Smooth muscle cell (in vitro differentiated cells): Measurements from ENCODE around the gene GNLY. TPM values are rescaled to one million over a fixed set of nuclear protein-coding genes. Genes with fewer than 3 reads are reported as not detected.

ENCODE experiments used
- DNase-seq: peaks from one replicate; lab custom pipeline; 2025; ENCODE audit not compliant: unreplicated experiment; lab: John Stamatoyannopoulos, UW
- H2AFZ ChIP-seq: fragments of 200-600 bp; sonication (generic); 2 replicates; pipeline ENCODE4 v1.6.0; 2016; ENCODE audit warnings: antibody characterized with exemption, low read depth, mild to moderate bottlenecking
- H3F3A ChIP-seq: fragments of 200-600 bp; sonication (generic); 2 replicates; pipeline ENCODE4 v1.6.0; 2017; ENCODE audit warnings: antibody characterized with exemption, low read depth
- H3K27ac ChIP-seq: fragments of 200-600 bp; sonication (generic); 2 replicates; pipeline ENCODE4 v1.5.1; 2016; ENCODE audit warnings: low read depth, mild to moderate bottlenecking
- H3K27me3 ChIP-seq: fragments of 200-600 bp; sonication (generic); 2 replicates; pipeline ENCODE4 v1.6.1; 2016; ENCODE audit warnings: low read depth, mild to moderate bottlenecking
- H3K36me3 ChIP-seq: fragments of 200-600 bp; sonication (generic); 2 replicates; pipeline ENCODE4 v1.5.1; 2016; ENCODE audit warnings: low read depth
- H3K4me1 ChIP-seq: fragments of 200-600 bp; sonication (generic); 2 replicates; pipeline ENCODE4 v1.5.1; 2016; ENCODE audit warnings: low read depth
- H3K4me2 ChIP-seq: fragments of 200-600 bp; sonication (generic); 2 replicates; pipeline ENCODE4 v1.6.0; 2016; ENCODE audit warnings: mild to moderate bottlenecking
- H3K4me3 ChIP-seq: fragments of 200-600 bp; sonication (generic); 2 replicates; pipeline ENCODE4 v1.5.1; 2016; ENCODE audit warnings: mild to moderate bottlenecking
- H3K79me2 ChIP-seq: fragments of 200-600 bp; sonication (generic); 2 replicates; pipeline ENCODE4 v1.6.0; 2016; ENCODE audit warnings: low read depth, mild to moderate bottlenecking
- H3K9ac ChIP-seq: fragments of 200-600 bp; sonication (generic); 2 replicates; pipeline ENCODE4 v1.6.0; 2016; ENCODE audit warnings: low read depth
- H3K9me3 ChIP-seq: fragments of 200-600 bp; sonication (generic); replicated peaks from 2 replicates; pipeline ENCODE4 v1.5.1; 2016; ENCODE audit warnings: low read depth
- H4K20me1 ChIP-seq: fragments of 200-600 bp; sonication (generic); 2 replicates; pipeline ENCODE4 v1.6.0; 2016; ENCODE audit warnings: low read depth
- CTCF ChIP-seq: fragments of 200-600 bp; sonication (generic); IDR thresholded peaks from 2 replicates; pipeline ENCODE4 v1.5.1; 2017; ENCODE audit warnings: borderline replicate concordance, mild to moderate bottlenecking, antibody characterized with exemption; ENCODE audit not compliant: insufficient read depth, poor library complexity, severe bottlenecking
- WGBS: methylation state at CpG from one replicate; pipeline ENCODE4 v1.1.7; 2016; ENCODE audit warnings: low lambda C conversion rate; 5-methylcytosine and 5-hydroxymethylcytosine counted together
- polyA plus RNA-seq: library from polyadenylated mRNA; unstranded; fragments of >200 nt; fragmentation: Nextera tagmentation; extraction: Ambion mirVana; gene quantifications from 2 replicates; pipeline ENCODE4 v1.2.1, GENCODE V29; 2016
- total RNA-seq: library from RNA; depleted of rRNA; stranded (reverse); fragments of >200 nt; gene quantifications from 2 replicates; pipeline ENCODE4 v1.2.3, GENCODE V29; 2014

Gene GNLY
- total and polyA plus RNA-seq, 2 experiments from 2014 or later: not detected

GRCh38 chr2:85698184-85698879 is 4.2 kb downstream of the GNLY start:
- Histone ChIP-seq H3K36me3 (no peaks in the 10 kb centered on the region), H3K79me2 (no peaks in the 10 kb centered on the region), H3K27me3 (no peaks in the 10 kb centered on the region), H4K20me1 (no peaks in the 10 kb centered on the region), H3K9ac (no peak overlapping the region), H3F3A (peaks cover 3% of the 10 kb centered on the region), H3K4me1 (peaks cover 4% of the 10 kb centered on the region), H2AFZ (no peak overlapping the region), H3K9me3 (no peaks in the 10 kb centered on the region), H3K4me2 (no peak overlapping the region), H3K27ac (no peak overlapping the region), H3K4me3 (no peak overlapping the region)
- DNase-seq: no peak
- no peak for TF ChIP-seq CTCF
- WGBS: 74% methylated on average over 11 of the region's 11 CpGs

- Histone ChIP-seq H4K20me1 (no peaks in the 10 kb centered on the region), H3K27ac (no peak overlapping the region), H3K4me2 (no peak overlapping the region), H3K27me3 (no peaks in the 10 kb centered on the region), H3K36me3 (no peaks in the 10 kb centered on the region), H3K4me1 (peaks cover 4% of the 10 kb centered on the region), H3K9me3 (no peaks in the 10 kb centered on the region), H3K79me2 (no peaks in the 10 kb centered on the region), H3K4me3 (no peak overlapping the region), H3F3A (peaks cover 3% of the 10 kb centered on the region), H3K9ac (no peak overlapping the region), H2AFZ (no peak overlapping the region)
- no peak for TF ChIP-seq CTCF
- no peak for DNase-seq
- WGBS: 78% methylated on average over 8 of the region's 8 CpGs
Observed at GRCh38 chr2:85698880-85699254, 4.7 kb downstream of the GNLY start.

- H3K27me3 ChIP-seq: no peaks in the 10 kb centered on the region
- H3F3A ChIP-seq: peaks cover 3% of the 10 kb centered on the region
- H3K4me1 ChIP-seq: peaks cover 4% of the 10 kb centered on the region
- 84% methylated on average over 1 of the region's 1 CpG for WGBS
- no peak overlapping the region for H3K9ac ChIP-seq
- no peak overlapping the region for H3K4me2 ChIP-seq
- TF ChIP-seq CTCF: no peak
- no peak overlapping the region for H2AFZ ChIP-seq
- no peak for DNase-seq
- no peaks in the 10 kb centered on the region for H4K20me1 ChIP-seq
- H3K27ac ChIP-seq: no peak overlapping the region
- H3K9me3 ChIP-seq: no peaks in the 10 kb centered on the region
- no peak overlapping the region for H3K4me3 ChIP-seq
- H3K79me2 ChIP-seq: no peaks in the 10 kb centered on the region
- no peaks in the 10 kb centered on the region for H3K36me3 ChIP-seq
Observed at GRCh38 chr2:85699325-85699724, 5.2 kb downstream of the GNLY start.

GRCh38 chr2:85702172-85702571 is 8.0 kb downstream of the GNLY start:
- no peak for DNase-seq
- TF ChIP-seq CTCF: no peak
- Histone ChIP-seq H3K4me3 (no peak overlapping the region), H2AFZ (no peak overlapping the region), H3K36me3 (no peaks in the 10 kb centered on the region), H3K27me3 (no peaks in the 10 kb centered on the region), H3K9ac (no peak overlapping the region), H3F3A (peaks cover 3% of the 10 kb centered on the region), H4K20me1 (no peaks in the 10 kb centered on the region), H3K4me1 (peaks cover 4% of the 10 kb centered on the region), H3K4me2 (peak overlapping the region; percentile 8), H3K27ac (no peak overlapping the region), H3K79me2 (no peaks in the 10 kb centered on the region), H3K9me3 (no peaks in the 10 kb centered on the region)
